SK-N-SH (cell line): ENCODE data around the gene TMEM117. TPM values are rescaled to one million over a fixed set of nuclear protein-coding genes. Genes with fewer than 3 reads are reported as not detected.
"Not testable (repeated sequence)": the region's sequence is repeated elsewhere in the genome, so short reads cannot be mapped to it uniquely, and the experiment has no call there.

Experiments used
- CTCF ChIA-PET: fragments of 300-600, 350-600 bp; formaldehyde crosslinking; extraction: SDS; loops from one replicate; lab custom pipeline; 2021; lab: Yijun Ruan, JAX
- POLR2A ChIA-PET: fragments of 350-600 bp; sonication (Branson Sonifier 250); formaldehyde crosslinking; extraction: SDS; loops from one replicate; lab custom pipeline; 2020; ENCODE audit warnings: antibody characterized with exemption, inconsistent platforms; lab: Yijun Ruan, JAX
- DNase-seq: peaks from one replicate; pipeline ENCODE4 v3.0.0; 2012
- H2AFZ ChIP-seq: fragments of 200-600 bp; sonication (generic); 2 replicates; pipeline ENCODE4 v1.8.1; 2016; ENCODE audit warnings: antibody characterized with exemption, mild to moderate bottlenecking, low read depth
- H3F3A ChIP-seq: fragments of 200-600 bp; sonication (generic); replicated peaks from 2 replicates; pipeline ENCODE3; 2016; ENCODE audit warnings: antibody characterized with exemption, mild to moderate bottlenecking; ENCODE audit not compliant: insufficient read depth
- H3K27ac ChIP-seq, 2 experiments: fragments of 200-500 bp in 1 of 2; fragments of 200-600 bp in 1 of 2; sonication (Bioruptor generic) in 1 of 2; sonication (generic), shearing (Covaris generic) in 1 of 2; 2 replicates each; pipeline versions ENCODE4 v1.5.1 to v1.6.1; 2014 to 2016; ENCODE audit warnings: low read depth in 2 of 2, inconsistent platforms in 1 of 2, low read length in 1 of 2, mild to moderate bottlenecking in 1 of 2, mixed read lengths in 1 of 2
- H3K27me3 ChIP-seq: fragments of 200-600 bp; sonication (generic), shearing (Covaris generic); 2 replicates; pipeline ENCODE4 v1.6.1; 2016; ENCODE audit warnings: mixed run types; ENCODE audit not compliant: insufficient read depth
- H3K36me3 ChIP-seq, 2 experiments: fragments of 200-500 bp in 1 of 2; fragments of 200-600 bp in 1 of 2; sonication (Bioruptor generic) in 1 of 2; sonication (generic) in 1 of 2; replicated peaks in 1 of 2; 2 replicates each; pipeline versions ENCODE3 to v1.5.1; 2014 to 2016; ENCODE audit warnings: low read length in 1 of 2, mild to moderate bottlenecking in 1 of 2; ENCODE audit not compliant: insufficient read depth in 2 of 2, control insufficient read depth in 1 of 2
- H3K4me1 ChIP-seq, 2 experiments: fragments of 200-500 bp in 1 of 2; fragments of 200-600 bp in 1 of 2; sonication (Bioruptor generic) in 1 of 2; sonication (generic), shearing (Covaris generic) in 1 of 2; 2 replicates each; pipeline versions ENCODE4 v1.5.1 to v1.6.1; 2014 to 2016; ENCODE audit warnings: low read depth in 1 of 2, low read length in 1 of 2, mixed run types in 1 of 2; ENCODE audit not compliant: insufficient read depth in 2 of 2, control insufficient read depth in 1 of 2
- H3K4me2 ChIP-seq: fragments of 200-600 bp; sonication (generic), shearing (Covaris generic); 2 replicates; pipeline ENCODE4 v1.6.1; 2017; ENCODE audit warnings: mixed run types
- H3K4me3 ChIP-seq, 2 experiments: fragments of 200-500 bp in 1 of 2; fragments of 200-600 bp in 1 of 2; sonication (Bioruptor generic) in 1 of 2; sonication (generic), shearing (Covaris generic) in 1 of 2; 2 replicates each; pipeline versions ENCODE4 v1.5.1 to v1.8.1; 2014 to 2016; ENCODE audit warnings: low read depth in 2 of 2, inconsistent platforms in 1 of 2, low read length in 1 of 2, mild to moderate bottlenecking in 1 of 2, mixed read lengths in 1 of 2, moderate library complexity in 1 of 2
- H3K79me2 ChIP-seq: fragments of 200-600 bp; sonication (generic); 2 replicates; pipeline ENCODE4 v1.8.1; 2017; ENCODE audit warnings: mild to moderate bottlenecking; ENCODE audit not compliant: insufficient read depth
- H3K9ac ChIP-seq: fragments of 200-600 bp; sonication (generic); 2 replicates; pipeline ENCODE4 v1.6.1; 2017; ENCODE audit warnings: mixed run types
- H3K9me2 ChIP-seq: fragments of 200-600 bp; sonication (generic); 2 replicates; pipeline ENCODE4 v1.6.1; 2017; ENCODE audit warnings: mixed run types
- H3K9me3 ChIP-seq: fragments of 200-600 bp; sonication (generic); 2 replicates; pipeline ENCODE4 v1.6.1; 2017; ENCODE audit warnings: mixed run types, mild to moderate bottlenecking, moderate library complexity
- H4K20me1 ChIP-seq: fragments of 200-600 bp; sonication (generic); 2 replicates; pipeline ENCODE4 v1.6.1; 2017; ENCODE audit warnings: mild to moderate bottlenecking, mixed run types; ENCODE audit not compliant: insufficient read depth
- MAX ChIP-seq: IDR thresholded peaks from 2 replicates; pipeline ENCODE4 v1.4.0; 2012; ENCODE audit warnings: low read depth
- NRF1 ChIP-seq: IDR thresholded peaks from 2 replicates; pipeline ENCODE4 v1.6.1; 2012; ENCODE audit warnings: low read depth, mild to moderate bottlenecking, low read length
- RAD21 ChIP-seq: IDR thresholded peaks from 2 replicates; pipeline ENCODE4 v1.6.1; 2012; ENCODE audit warnings: mild to moderate bottlenecking, low read length
- REST ChIP-seq: IDR thresholded peaks from 2 replicates; pipeline ENCODE4 v1.6.1; 2012; ENCODE audit warnings: mild to moderate bottlenecking, low read depth, low read length, moderate library complexity
- RFX5 ChIP-seq: IDR thresholded peaks from 2 replicates; pipeline ENCODE4 v1.6.1; 2012; ENCODE audit warnings: mild to moderate bottlenecking, improper control_type of control experiment, low read length
- RXRA ChIP-seq: IDR thresholded peaks from 2 replicates; pipeline ENCODE4 v1.4.0; 2012; ENCODE audit warnings: low read depth, mild to moderate bottlenecking, borderline replicate concordance
- USF1 ChIP-seq: IDR thresholded peaks from 2 replicates; pipeline ENCODE4 v1.4.0; 2012; ENCODE audit warnings: low read depth, borderline replicate concordance
- USF2 ChIP-seq: fragments of 150-350 bp; IDR thresholded peaks from 2 replicates; pipeline ENCODE4 v1.6.1; 2017; ENCODE audit warnings: antibody characterized with exemption, low read length, low read depth, borderline replicate concordance
- polyA plus RNA-seq, 3 experiments: library from polyadenylated mRNA; depleted of rRNA; stranded (reverse); fragments of >200 nt; gene quantifications; 2 replicates each; pipeline ENCODE4 v1.2.3, GENCODE V29; 2012

TMEM117 gene
- polyA plus RNA-seq, 1 of the 3 experiments (the other 2 are of a cell fraction): 0.81 TPM

- TF ChIP-seq USF1 (no peak), USF2 (no peak), REST (no peak), RXRA (no peak), RFX5 (no peak; the same call in 1 of the 2 replicates), NRF1 (no peak), RAD21 (no peak; the same call in 1 of the 2 replicates), MAX (no peak)
Observed at GRCh38 chr12:44377443-44378187, 541.7 kb downstream of the TMEM117 start (continued).

GRCh38 chr12:44379113-44379512 lies 543.2 kb downstream of the TMEM117 start:
- H3K9me3 ChIP-seq, H3K9ac ChIP-seq, H3K9me2 ChIP-seq, H3K4me3 ChIP-seq, H3K27me3 ChIP-seq, POLR2A ChIA-PET, H2AFZ ChIP-seq, H3K36me3 ChIP-seq, H3K27ac ChIP-seq, H3F3A ChIP-seq, H4K20me1 ChIP-seq, H3K79me2 ChIP-seq, CTCF ChIA-PET, H3K4me2 ChIP-seq, DNase-seq: not testable (repeated sequence)
- peaks cover 0 to 11% of the 10 kb centered on the region in 2 experiments; a peak in 2 of 4 replicates for H3K4me1 ChIP-seq
